ENCODE data around the gene SMIM20. TPM values are rescaled to one million over a fixed set of nuclear protein-coding genes. Genes with fewer than 3 reads are reported as not detected.

The SMIM20 gene
- total and polyA plus RNA-seq, 9 of the 15 experiments (the other 6 are each of a cell fraction or from before 2014, with no cell fraction given) = 25.1 to 51.0 (median 38.9) TPM

GRCh38 chr4:25905371-25905770, 8.6 kb upstream of the SMIM20 start:
- TF ChIP-seq ZNF584 (CRISPR knock-in tag; IDR thresholded peaks at IDR 0.05; ENCODE audit: low read depth) (no peak), PCBP2 (IDR thresholded peaks at IDR 0.05; ENCODE audit: low read depth, low read length, poor library complexity, severe bottlenecking) (no peak)
- TF ChIP-seq, protein P1, sequence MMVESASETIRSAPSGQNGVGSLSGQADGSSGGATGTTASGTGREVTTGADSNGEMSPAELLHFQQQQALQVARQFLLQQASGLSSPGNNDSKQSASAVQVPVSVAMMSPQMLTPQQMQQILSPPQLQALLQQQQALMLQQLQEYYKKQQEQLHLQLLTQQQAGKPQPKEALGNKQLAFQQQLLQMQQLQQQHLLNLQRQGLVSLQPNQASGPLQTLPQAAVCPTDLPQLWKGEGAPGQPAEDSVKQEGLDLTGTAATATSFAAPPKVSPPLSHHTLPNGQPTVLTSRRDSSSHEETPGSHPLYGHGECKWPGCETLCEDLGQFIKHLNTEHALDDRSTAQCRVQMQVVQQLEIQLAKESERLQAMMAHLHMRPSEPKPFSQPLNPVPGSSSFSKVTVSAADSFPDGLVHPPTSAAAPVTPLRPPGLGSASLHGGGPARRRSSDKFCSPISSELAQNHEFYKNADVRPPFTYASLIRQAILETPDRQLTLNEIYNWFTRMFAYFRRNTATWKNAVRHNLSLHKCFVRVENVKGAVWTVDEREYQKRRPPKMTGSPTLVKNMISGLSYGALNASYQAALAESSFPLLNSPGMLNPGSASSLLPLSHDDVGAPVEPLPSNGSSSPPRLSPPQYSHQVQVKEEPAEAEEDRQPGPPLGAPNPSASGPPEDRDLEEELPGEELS (CRISPR knock-in tag; IDR thresholded peaks at IDR 0.05; ENCODE audit: borderline replicate concordance) = no peak
- POLR2A ChIA-PET = interaction anchor here (0.6 kb wide), 1 partner anchor 10 kb away, joined by 3 read pairs; no protein-coding TSS in a partner anchor
- no peaks in the 10 kb centered on the region for H3K79me2 ChIP-seq (ENCODE audit: control insufficient read depth, insufficient read depth, low read length)
- no peak overlapping the region for H3K4me2 ChIP-seq (ENCODE audit: insufficient read depth, low read length)
- H3K27ac ChIP-seq (ENCODE audit: extremely low read depth, low read depth, low read length) = no peak overlapping the region
- in situ Hi-C loops (cut with MboI) = no loop called here
- no peak overlapping the region for H2AFZ ChIP-seq (ENCODE audit: low read depth, low read length)
- no peaks in the 10 kb centered on the region for H3K9me3 ChIP-seq (replicated peaks; ENCODE audit: control insufficient read depth, insufficient read depth, low read depth, low read length)
- no peak overlapping the region for H3K9ac ChIP-seq (ENCODE audit: insufficient read depth in 1 of 2, low read depth in 2 of 2, low read length in 2 of 2)
- BruUV-seq (replicated peaks) = no TSS peak
- 0 out of 2 replicates have a peak, but pooled peaks cover 3% of the 10 kb centered on the region for H4K20me1 ChIP-seq (replicated peaks; ENCODE audit: control insufficient read depth, insufficient read depth, low read length)
- peaks cover 0 to 2% of the 10 kb centered on the region in 2 experiments; a peak in 2 of 5 replicates for H3K4me1 ChIP-seq (replicated peaks in 1 of 2; ENCODE audit: control insufficient read depth in 2 of 2, insufficient read depth in 2 of 2, low read length in 2 of 2)
- no peak for DNase-seq (ENCODE audit: extremely low read depth in 1 of 4, low spot score in 3 of 4)
- CTCF ChIA-PET (ENCODE audit: low intra/inter-chr PET ratio) = no interaction called here
- H3K4me3 ChIP-seq = no peak overlapping the region
- no peaks in the 10 kb centered on the region for H3K36me3 ChIP-seq (ENCODE audit: control insufficient read depth, insufficient read depth, low read length)
- WGBS (ENCODE audit: insufficient coverage, low coverage, missing lambda C conversion rate) = 50% methylated on average over 4 of the region's 4 CpGs
- ATAC-seq = no peak
- intact Hi-C loops (cut with micrococcal nuclease) = no loop called here
- H3K27me3 ChIP-seq (ENCODE audit: control insufficient read depth in 2 of 2, insufficient read depth in 2 of 2, low read length in 2 of 2) = peaks cover 19 to 48% of the 10 kb centered on the region in 2 experiments; a peak in 4 of 5 replicates
- H3K9me1 ChIP-seq (ENCODE audit: control insufficient read depth, insufficient read depth, low read length) = no peaks in the 10 kb centered on the region
- FAIRE-seq = no peak
